Right kidney (tissue), 1 donor: Measurements from ENCODE around the gene DCT.

Experiments used
- DNase-seq: peaks from one replicate; pipeline ENCODE4 v3.0.0-alpha.2; 2016

Gene DCT

DNA sequence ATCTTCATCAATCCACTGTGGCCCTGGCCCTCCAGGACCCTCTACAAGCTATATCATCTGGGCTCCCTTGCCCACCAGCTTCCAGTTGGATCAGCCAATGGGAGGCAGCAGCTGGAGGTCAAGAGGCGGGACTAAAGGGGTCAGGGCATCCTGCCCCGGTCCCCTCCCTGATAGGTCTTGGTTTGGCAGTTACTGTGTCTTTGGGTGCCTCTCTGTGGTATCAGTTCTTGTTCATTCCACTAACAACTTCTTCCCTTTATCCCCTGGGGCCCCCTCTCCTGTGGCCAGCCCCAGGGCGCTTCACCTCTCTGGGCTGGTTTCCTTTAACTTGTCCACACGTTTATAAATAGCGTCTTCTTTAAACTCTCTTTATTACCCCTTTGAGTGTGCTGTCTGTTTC is 83.6 kb downstream of the DCT start:
- no peak for DNase-seq

DNA sequence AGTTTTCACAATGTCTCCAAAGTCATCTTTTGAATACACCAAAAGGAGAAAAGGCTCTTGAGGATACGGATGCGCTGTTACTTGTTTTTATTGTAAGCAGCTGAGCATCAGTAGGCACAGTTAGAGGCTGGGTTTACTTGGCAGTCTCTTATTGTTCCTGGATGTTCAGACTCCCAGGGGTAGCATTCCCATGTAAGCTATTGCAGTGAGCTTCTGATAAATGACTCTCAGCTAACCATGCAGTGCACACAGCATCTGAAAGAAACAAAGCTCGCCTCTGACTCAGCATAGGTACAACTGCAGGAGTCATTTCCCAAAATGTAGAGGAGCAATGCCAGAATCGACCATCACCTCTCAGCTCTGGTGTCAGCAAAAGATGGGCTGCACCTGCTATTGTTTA is 84.8 kb downstream of the DCT start:
- DNase-seq = no peak

DNA sequence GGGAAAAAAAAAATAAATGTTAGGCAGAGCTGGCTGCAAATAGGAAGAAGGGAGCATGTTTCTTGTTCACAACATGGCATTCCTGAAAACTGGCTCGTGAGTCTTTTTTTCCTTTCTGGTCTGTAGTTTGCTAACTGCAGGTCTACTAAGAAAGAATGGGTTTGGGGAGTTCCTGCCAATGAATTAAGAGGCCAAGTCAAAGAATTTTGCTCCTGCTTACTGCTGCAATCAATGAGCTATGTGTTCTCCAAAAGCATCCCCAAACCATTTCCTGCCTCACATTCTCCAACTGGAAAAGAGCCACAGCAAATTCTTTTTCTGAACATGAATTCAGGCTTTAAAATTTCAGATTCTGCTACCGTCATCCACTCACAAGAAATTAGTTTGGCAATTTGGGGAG is 88.6 kb downstream of the DCT start:
- no peak for DNase-seq

DNA sequence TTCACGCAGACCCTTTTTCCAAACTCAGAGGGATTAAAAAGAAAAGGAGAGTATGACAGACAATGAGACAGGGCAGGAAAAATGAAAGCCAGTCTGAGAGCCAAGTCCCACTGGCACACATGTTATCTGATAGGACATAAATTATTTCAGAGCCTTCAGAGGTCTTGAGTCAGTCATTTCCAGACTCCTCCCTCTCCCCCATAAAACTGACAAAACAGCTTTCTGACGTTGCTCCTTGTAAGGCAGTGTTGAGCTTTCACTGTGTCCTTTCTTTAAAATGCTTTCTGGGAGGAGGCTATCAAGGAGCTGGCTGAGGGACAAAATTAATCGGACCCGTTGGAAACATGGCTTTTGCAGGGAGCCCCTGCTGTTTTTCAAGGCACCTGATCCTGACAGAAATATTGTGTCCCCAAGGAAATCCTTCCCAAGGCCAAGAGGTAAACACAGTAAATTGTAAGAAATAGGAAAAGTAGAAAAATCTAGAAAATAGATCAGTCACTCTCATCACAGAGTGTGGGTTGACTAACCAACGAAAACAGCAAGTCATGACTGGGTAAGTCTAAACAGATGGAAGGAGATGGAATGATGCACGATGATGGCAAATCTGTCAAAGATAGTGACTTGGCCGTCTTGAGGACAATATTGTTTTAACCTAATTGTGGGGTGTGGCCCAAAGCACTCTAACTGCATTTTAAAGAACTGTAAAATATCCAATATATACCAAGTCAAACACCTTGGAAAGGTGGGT is 89.7 kb downstream of the DCT start:
- no peak for DNase-seq

DNA sequence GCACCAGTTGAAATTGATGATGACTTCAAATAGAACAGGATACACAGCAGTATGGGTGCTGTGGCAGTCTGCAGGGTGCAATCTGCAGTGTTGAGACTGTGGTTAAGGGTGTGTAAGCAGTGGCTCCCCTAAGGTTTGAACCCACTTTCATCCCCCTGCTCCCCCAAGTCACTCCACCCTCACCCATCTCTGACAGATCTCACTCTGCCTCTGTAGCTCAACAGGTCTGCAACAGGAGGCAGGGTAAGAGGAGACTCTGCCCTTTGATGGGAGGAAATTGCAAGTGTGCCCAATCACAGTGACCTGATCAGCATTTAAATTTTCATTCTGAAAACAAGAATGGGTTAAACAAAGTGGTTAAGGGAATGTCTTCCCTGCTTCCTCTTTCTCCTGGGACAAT is 92.4 kb downstream of the DCT start:
- DNase-seq = no peak
